Tracheal epithelial cell (primary cell): ENCODE data around the gene CPT2. TPM values are rescaled to one million over a fixed set of nuclear protein-coding genes. Genes with fewer than 3 reads are reported as not detected.

ENCODE experiments used
- total RNA-seq: library from RNA; depleted of rRNA; stranded (reverse); fragments of >200 nt; gene quantifications from 2 replicates; pipeline ENCODE4 v1.2.1, GENCODE V29; 2014

CPT2 gene
- 8.2 and 15.1 TPM in 2 replicates for total RNA-seq

DNA sequence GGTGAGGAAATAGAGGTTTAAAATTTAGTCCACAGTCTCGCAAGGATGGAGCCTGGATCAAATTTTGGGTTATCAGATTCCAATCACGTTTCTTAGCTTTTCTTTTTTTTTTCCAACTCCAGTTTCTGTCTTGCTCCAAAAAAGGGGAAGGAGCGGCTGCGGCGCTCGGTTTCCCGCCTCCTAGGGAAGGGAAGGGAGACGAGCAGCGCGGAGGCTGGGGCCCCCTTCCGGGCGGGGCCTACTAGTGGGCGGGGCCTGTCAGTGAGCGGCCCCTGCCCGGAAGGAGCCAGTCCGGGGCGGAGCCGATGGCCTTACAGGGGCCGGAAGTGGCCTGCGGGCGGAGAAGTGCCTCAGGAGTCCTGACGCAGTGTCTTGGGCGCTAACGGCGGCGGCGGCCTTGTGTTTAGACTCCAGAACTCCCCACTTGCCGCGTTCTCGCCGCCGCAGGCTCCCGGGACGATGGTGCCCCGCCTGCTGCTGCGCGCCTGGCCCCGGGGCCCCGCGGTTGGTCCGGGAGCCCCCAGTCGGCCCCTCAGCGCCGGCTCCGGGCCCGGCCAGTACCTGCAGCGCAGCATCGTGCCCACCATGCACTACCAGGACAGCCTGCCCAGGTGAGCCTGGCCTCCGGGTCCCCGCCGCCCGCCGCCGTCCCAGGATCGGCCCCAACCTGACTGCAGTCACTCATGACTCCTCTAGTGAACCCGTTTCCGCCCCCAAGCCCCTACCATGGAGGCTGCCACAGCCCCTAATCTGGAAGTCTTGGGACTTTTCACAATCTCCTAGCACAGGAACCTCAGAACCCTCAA is at the start of gene CPT2:
TSS of gene CPT2 (plus strand) at position 340 of the 806 bp plus-strand sequence. CDS start at position 460, 120 bp downstream.

DNA sequence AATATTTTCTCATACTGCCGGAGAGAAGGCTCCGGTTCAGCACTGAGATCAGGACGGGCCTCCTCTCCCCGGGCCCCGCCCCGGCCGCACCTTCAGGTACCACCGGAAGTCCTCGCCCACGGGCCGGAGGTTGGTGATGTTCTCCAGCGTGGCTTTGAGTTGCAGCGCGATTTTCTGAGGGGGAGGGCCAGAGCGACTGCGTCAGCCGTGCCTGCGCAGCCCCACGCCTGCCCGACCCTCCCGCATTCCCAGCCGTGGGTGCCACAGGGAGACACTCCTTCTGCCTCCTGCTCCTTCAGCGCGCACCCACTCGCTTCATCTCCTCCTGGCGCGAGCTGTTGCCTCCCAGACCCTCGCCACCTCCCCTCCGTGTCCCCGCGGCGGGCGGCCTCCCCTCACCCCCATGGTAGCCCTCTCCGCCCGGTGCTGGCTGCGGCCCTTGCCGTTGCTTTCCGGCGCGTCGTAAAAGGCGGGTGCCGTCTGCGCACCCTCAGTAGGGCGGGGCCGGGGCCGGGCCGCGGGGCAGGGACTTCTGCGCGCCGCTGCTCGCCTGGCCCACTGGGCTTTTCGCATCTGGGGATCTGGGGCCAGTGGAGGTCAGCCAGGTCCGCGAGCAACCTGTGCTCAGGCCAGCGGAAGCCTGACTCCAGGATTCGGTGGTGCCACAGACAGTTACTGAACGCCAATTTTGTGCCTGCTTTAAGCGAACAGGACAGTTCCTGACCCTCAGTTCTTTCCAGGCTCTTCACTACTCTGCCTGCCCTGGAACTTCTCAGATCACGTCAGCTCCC is 23.7 kb downstream of the CPT2 start, which contains the start of gene CZIB:
TSS of gene CZIB (minus strand) at position 464 of the 791 bp plus-strand sequence. CDS start at position 405, 59 bp downstream.

DNA sequence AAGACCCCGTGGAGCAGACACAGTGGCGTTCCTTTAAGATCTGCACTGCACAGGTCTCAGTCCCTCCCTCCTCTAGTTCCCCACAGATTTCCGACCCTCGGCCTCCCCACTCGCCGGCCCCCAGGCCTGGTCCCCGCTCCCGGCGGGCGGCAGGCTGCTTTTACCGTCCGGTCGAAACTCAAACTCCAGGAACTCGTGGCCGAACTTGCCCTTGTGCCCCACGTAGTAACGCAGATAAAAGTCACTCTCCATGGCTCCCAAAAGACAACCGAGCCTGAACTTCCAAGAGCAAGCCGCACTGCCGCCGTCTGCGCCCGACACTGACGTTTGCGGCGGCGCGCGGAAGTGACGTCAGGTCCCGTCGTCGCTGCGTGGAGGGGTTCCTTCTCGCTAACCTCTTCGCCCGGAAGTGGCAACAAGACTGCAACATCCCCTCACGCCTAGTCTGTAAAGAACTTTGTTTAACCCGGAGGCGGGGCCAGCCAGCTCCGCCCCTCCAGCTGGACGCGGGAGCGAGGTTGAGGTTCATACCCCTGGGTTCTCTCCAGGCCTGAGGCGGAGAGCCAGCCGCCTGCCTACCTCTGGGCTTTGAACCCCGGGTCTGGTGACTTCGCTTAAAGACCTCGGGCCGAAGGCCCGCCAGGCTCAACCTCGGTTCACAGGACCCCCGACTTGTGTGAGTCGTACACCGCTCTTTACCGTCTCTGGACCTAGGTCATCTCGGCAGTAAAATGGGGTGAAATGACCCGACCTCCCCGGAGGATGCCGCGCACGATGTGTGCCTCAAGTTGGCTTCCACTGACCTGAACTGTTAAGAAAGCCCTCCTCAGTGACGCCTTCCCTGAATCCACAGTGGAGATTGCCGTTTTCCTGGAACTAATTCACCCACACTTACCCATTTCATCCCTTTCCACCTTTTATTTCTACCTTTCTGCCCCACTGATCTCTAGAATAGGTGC is 41.9 kb downstream of the CPT2 start, which contains the start of gene MAGOH:
TSS of gene MAGOH (minus strand) at position 322 of the 959 bp plus-strand sequence. CDS start at position 252, 70 bp downstream.

Other genes with a start within 250 kb of the CPT2 start
- gene PODN, start 134.6 kb upstream of the CPT2 start, total RNA-seq = 0.48 TPM in 1 of 2 replicates, not detected in the other
- not detected in 2 replicates for gene SLC1A7, start 54.2 kb upstream of the CPT2 start, total RNA-seq
- 36.0 and 36.9 TPM in 2 replicates for gene CZIB, start 23.8 kb downstream of the CPT2 start, total RNA-seq
- gene MAGOH, start 41.7 kb downstream of the CPT2 start, total RNA-seq = 21.1 and 28.7 TPM in 2 replicates
- 16.2 and 16.9 TPM in 2 replicates for gene LRP8, start 131.2 kb downstream of the CPT2 start, total RNA-seq